Right ventricle myocardium superior (tissue), 1 donor: ENCODE measurements around the gene PDS5B. TPM values are rescaled to one million over a fixed set of nuclear protein-coding genes. Genes with fewer than 3 reads are reported as not detected.
"Not testable (repeated sequence)": the region's sequence is repeated elsewhere in the genome, so short reads cannot be mapped to it uniquely, and the experiment has no call there.

Experiments
- ATAC-seq: fragments of 200-7000 bp; cut with Tn5 transposase; one replicate; pipeline ENCODE4 v1.9.1; 2020; ENCODE audit warnings: mild to moderate bottlenecking; ENCODE audit not compliant: poor library complexity
- DNase-seq: peaks from one replicate; pipeline ENCODE4 v3.0.0-alpha.2; 2020
- intact Hi-C: fragments of 100-400 bp; cut with DNase I; formaldehyde crosslinking; loops from one replicate; pipeline ENCODE4 v1.11.2; 2022
- total RNA-seq: library from RNA; stranded (reverse); fragmentation: NEBNext Ultra II Directional; extraction: Animal tissue kit (Norgen Biotek cat#: 25700); gene quantifications from one replicate; pipeline ENCODE4 v1.2.1, GENCODE V29; 2021
- donor health status: DM: no; HTN: yes; CAD: no; lungs with severe emphysema.

Gene PDS5B
- total RNA-seq, 1 donor from 2014 or later, result 22.9 TPM

GRCh38 chr13:32824675-32825074 is 238.4 kb downstream of the PDS5B start:
- intact Hi-C loops, result no loop called here
- no peak for DNase-seq
- no peak for ATAC-seq

DNA sequence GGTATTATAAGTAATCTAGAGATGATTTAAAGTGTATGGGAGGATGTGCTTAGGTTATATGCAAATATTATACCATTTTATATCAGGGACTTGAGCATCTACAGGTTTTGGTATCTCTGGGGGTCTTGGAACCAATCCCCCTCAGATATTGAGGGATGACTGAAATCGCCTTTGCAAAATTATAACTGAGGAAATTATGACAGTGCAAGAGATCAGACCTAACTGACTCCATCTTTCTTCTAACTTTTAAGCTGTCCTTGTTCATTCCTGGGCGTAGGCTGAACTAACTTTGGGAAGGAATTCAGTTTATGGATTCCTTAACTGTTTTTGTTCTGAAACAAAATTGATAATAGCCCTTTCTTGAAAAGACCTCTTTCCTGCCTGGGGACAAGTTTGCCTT is 239.2 kb downstream of the PDS5B start:
- no peak for DNase-seq
- intact Hi-C loops, result no loop called here
- no peak for ATAC-seq

- intact Hi-C loops, ATAC-seq, DNase-seq: not testable (repeated sequence)
Observed at GRCh38 chr13:32826372-32826771, 240.1 kb downstream of the PDS5B start.

Other genes with a start within 250 kb of the PDS5B start
- gene N4BP2L1, start 158.3 kb upstream of the PDS5B start, total RNA-seq, result 3.7 TPM
- gene N4BP2L2, start 47.7 kb upstream of the PDS5B start, total RNA-seq, result 123 TPM